OCI-LY1 (cell line): ENCODE measurements around the gene WAS.

Experiments used
- H2AFZ ChIP-seq: fragments of 200-600 bp; sonication (generic), shearing (Covaris generic); 2 replicates; pipeline ENCODE4 v1.6.0; 2014; ENCODE audit warnings: antibody characterized with exemption, mild to moderate bottlenecking, low read length
- H3F3A ChIP-seq: fragments of 200-600 bp; sonication (generic), shearing (Covaris generic); 2 replicates; pipeline ENCODE4 v1.6.0; 2014; ENCODE audit warnings: mild to moderate bottlenecking, antibody characterized with exemption, low read length, moderate library complexity; ENCODE audit not compliant: insufficient read depth
- H3K27ac ChIP-seq: fragments of 200-600 bp; sonication (generic); 2 replicates; pipeline ENCODE4 v1.5.1; 2014; ENCODE audit warnings: low read length, mixed run types, mild to moderate bottlenecking, low read depth; ENCODE audit not compliant: poor library complexity, severe bottlenecking
- H3K27me3 ChIP-seq: fragments of 200-600 bp; sonication (generic); 2 replicates; pipeline ENCODE4 v1.6.0; 2014; ENCODE audit warnings: antibody characterized with exemption, mild to moderate bottlenecking, low read length, moderate library complexity; ENCODE audit not compliant: insufficient read depth
- H3K36me3 ChIP-seq: fragments of 200-600 bp; sonication (generic); 2 replicates; pipeline ENCODE4 v1.6.1; 2014; ENCODE audit warnings: mild to moderate bottlenecking, antibody characterized with exemption, low read length, moderate library complexity, mixed read lengths; ENCODE audit not compliant: insufficient read depth
- H3K4me1 ChIP-seq: fragments of 200-600 bp; sonication (generic); 2 replicates; pipeline ENCODE4 v1.5.1; 2014; ENCODE audit warnings: mild to moderate bottlenecking, low read length, moderate library complexity; ENCODE audit not compliant: insufficient read depth, severe bottlenecking
- H3K4me2 ChIP-seq: fragments of 200-600 bp; sonication (generic), shearing (Covaris generic); 2 replicates; pipeline ENCODE4 v1.6.1; 2014; ENCODE audit warnings: low read length
- H3K4me3 ChIP-seq: fragments of 200-600 bp; sonication (generic); 2 replicates; pipeline ENCODE4 v1.5.1; 2014; ENCODE audit warnings: low read length, low read depth, mild to moderate bottlenecking, mixed read lengths; ENCODE audit not compliant: poor library complexity, severe bottlenecking
- H3K79me2 ChIP-seq: fragments of 200-600 bp; shearing (Covaris generic); 2 replicates; pipeline ENCODE4 v1.6.1; 2016; ENCODE audit warnings: mixed run types, low read length, mixed read lengths; ENCODE audit not compliant: insufficient read depth
- H3K9ac ChIP-seq: fragments of 200-600 bp; sonication (generic), shearing (Covaris generic); 2 replicates; pipeline ENCODE4 v1.6.1; 2014; ENCODE audit warnings: mild to moderate bottlenecking, low read length, mixed read lengths
- H3K9me2 ChIP-seq: fragments of 200-600 bp; sonication (generic), shearing (Covaris generic); 2 replicates; pipeline ENCODE4 v1.6.1; 2014; ENCODE audit warnings: low read depth, mild to moderate bottlenecking, low read length, mixed read lengths
- H3K9me3 ChIP-seq: fragments of 200-600 bp; shearing (Covaris generic); 2 replicates; pipeline ENCODE4 v1.6.1; 2014; ENCODE audit warnings: low read length, mixed read lengths
- H4K20me1 ChIP-seq: fragments of 200-600 bp; sonication (generic), shearing (Covaris generic); 2 replicates; pipeline ENCODE4 v1.6.0; 2016; ENCODE audit warnings: mild to moderate bottlenecking, low read length; ENCODE audit not compliant: insufficient read depth
- CTCF ChIP-seq: fragments of 200-600 bp; sonication (generic), shearing (Covaris generic); IDR thresholded peaks from 2 replicates; pipeline ENCODE4 v1.5.1; 2017; ENCODE audit warnings: mild to moderate bottlenecking, antibody characterized with exemption, low read length, moderate library complexity, mixed read lengths
- EZH2 ChIP-seq: fragments of 200-600 bp; sonication (generic), shearing (Covaris generic); IDR thresholded peaks from 2 replicates; pipeline ENCODE4 v1.8.0; 2017; ENCODE audit warnings: borderline replicate concordance, mixed run types, mild to moderate bottlenecking, antibody characterized with exemption, low read length, moderate library complexity, mixed read lengths

The WAS gene

GRCh38 chrX:48737213-48737938, 53.8 kb downstream of the WAS start:
- Histone ChIP-seq H3K79me2 (no peaks in the 10 kb centered on the region), H3K36me3 (no peaks in the 10 kb centered on the region), H3K27me3 (no peaks in the 10 kb centered on the region), H4K20me1 (no peaks in the 10 kb centered on the region), H3K27ac (peak overlapping the region; percentile 97), H3K9me2 (no peaks in the 10 kb centered on the region), H3K4me3 (peak overlapping the region; percentile 81), H3K4me1 (peaks cover 24% of the 10 kb centered on the region), H3K9me3 (no peaks in the 10 kb centered on the region), H3K4me2 (peak overlapping the region; percentile 97), H2AFZ (no peak overlapping the region), H3F3A (no peaks in the 10 kb centered on the region), H3K9ac (peak overlapping the region; percentile 94)
- TF ChIP-seq CTCF = no peak
- TF ChIP-seq EZH2 = no peak

- H3K9me2 ChIP-seq = no peaks in the 10 kb centered on the region
- H4K20me1 ChIP-seq = no peaks in the 10 kb centered on the region
- peak overlapping the region; percentile 94 for H3K9ac ChIP-seq
- peaks cover 24% of the 10 kb centered on the region for H3K4me1 ChIP-seq
- H3K4me2 ChIP-seq = peak overlapping the region; percentile 97
- H3F3A ChIP-seq = no peaks in the 10 kb centered on the region
- peak overlapping the region; percentile 81 for H3K4me3 ChIP-seq
- TF ChIP-seq EZH2 (no peak), CTCF (no peak)
- no peaks in the 10 kb centered on the region for H3K79me2 ChIP-seq
- H3K27ac ChIP-seq = peak overlapping the region; percentile 97
- no peaks in the 10 kb centered on the region for H3K36me3 ChIP-seq
- peak overlapping the region; percentile 46; the same call in 1 of the 2 replicates for H2AFZ ChIP-seq
- H3K27me3 ChIP-seq = no peaks in the 10 kb centered on the region
- H3K9me3 ChIP-seq = no peaks in the 10 kb centered on the region
Measured at GRCh38 chrX:48737940-48738339, 54.3 kb downstream of the WAS start.
